ENCODE data around the gene ARID2.

ARID2 gene

DNA sequence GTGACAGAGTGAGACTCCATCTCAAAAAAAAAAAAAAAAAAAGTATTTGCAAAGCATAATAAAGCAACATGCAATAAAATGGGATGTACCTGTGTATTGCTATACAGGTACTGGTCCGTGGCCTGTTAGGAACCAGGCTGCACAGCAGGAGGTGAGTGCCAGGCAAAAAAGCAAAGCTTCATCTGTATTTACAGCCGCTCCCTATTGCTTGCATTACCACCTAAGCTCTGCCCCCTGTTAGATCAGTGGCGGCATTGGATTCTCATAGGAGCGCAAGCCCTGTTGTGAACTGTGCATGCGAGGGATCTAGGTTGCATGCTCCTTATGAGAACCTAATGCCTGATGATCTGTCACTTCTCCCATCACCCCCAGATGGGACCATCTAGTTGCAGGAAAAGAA lies 147.6 kb downstream of the ARID2 start:
- H3K9me3 ChIP-seq (ENCODE audit: control insufficient read depth, low read length), result no peaks in the 10 kb centered on the region
- peaks cover 33% of the 10 kb centered on the region for H3K36me3 ChIP-seq (ENCODE audit: control insufficient read depth, insufficient read depth, low read length, severe bottlenecking)
- no peak overlapping the region for H3K9ac ChIP-seq (ENCODE audit: low read length)
- H3K27me3 ChIP-seq (replicated peaks; ENCODE audit: control insufficient read depth, insufficient read depth, low read length), result no peaks in the 10 kb centered on the region
- no peaks in the 10 kb centered on the region for H3K4me1 ChIP-seq (ENCODE audit: control insufficient read depth, insufficient read depth, low read length)
- no peak overlapping the region for H3K4me3 ChIP-seq (ENCODE audit: low read length)
- DNase-seq (ENCODE audit: low read depth), result no peak

DNA sequence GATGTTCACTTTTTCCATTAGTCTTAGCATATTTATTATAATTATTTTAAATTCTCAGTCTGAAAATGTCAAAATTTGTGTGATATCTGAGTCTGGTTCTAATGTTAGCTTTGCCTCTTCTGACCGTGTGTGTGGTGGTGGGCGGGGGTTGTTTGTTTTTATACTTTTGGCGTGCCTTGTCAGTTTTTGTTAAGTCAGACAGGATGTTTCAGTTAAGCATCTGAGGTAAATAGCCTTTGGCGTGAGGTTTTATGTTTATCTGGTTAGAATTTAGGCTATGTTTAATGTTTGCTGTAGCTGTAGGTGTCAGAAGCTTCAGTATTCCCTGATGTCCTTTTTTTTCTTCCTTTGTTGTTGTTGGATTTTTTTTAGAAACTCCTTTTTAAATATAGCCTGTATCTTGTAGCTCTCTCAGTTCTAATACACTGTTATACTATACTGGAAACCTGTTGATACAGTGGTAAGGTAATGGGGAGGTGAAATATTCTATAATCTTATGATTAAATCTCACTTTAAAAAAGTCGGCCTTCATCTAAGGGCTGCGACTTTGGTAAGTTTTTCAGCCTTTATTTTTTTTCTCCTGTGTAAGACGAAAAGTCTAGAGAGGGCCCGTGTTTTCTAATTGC lies 149.2 kb downstream of the ARID2 start:
- peaks cover 33% of the 10 kb centered on the region for H3K36me3 ChIP-seq (ENCODE audit: control insufficient read depth, insufficient read depth, low read length, severe bottlenecking)
- peak; percentile 42 for DNase-seq (ENCODE audit: low read depth)
- no peaks in the 10 kb centered on the region for H3K9me3 ChIP-seq (ENCODE audit: control insufficient read depth, low read length)
- no peak overlapping the region for H3K9ac ChIP-seq (ENCODE audit: low read length)
- no peak overlapping the region for H3K4me3 ChIP-seq (ENCODE audit: low read length)
- H3K27me3 ChIP-seq (replicated peaks; ENCODE audit: control insufficient read depth, insufficient read depth, low read length), result no peaks in the 10 kb centered on the region
- no peaks in the 10 kb centered on the region for H3K4me1 ChIP-seq (ENCODE audit: control insufficient read depth, insufficient read depth, low read length)

DNA sequence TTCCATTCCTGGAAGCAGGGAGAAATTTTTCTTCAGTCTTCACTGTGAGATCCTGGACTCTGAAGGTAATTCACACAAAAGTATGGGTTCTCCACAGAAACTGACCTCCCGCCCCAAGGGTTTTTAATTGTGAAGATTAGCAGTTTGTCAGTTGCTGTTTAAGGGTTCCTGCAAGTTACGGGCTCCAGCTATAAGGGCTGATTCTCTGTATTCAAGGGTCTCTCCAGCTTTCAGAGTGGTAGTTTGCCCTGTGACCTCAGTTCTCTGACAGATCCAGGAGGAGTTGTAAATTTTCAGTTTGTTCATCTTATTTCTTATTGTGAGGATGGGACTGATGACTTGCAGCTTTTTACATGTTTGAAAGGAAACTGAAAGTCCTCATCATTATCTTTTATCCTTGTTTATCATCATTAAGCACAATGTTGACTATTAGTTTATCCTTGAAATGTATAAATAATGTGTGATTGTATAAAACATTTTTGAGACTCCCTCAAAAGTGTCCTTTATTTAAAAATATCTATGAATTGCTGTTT lies 149.9 kb downstream of the ARID2 start:
- Histone ChIP-seq H3K9me3 (ENCODE audit: control insufficient read depth, low read length) (no peaks in the 10 kb centered on the region), H3K36me3 (ENCODE audit: control insufficient read depth, insufficient read depth, low read length, severe bottlenecking) (peaks cover 27% of the 10 kb centered on the region)
- no peak for DNase-seq (ENCODE audit: low read depth)

DNA sequence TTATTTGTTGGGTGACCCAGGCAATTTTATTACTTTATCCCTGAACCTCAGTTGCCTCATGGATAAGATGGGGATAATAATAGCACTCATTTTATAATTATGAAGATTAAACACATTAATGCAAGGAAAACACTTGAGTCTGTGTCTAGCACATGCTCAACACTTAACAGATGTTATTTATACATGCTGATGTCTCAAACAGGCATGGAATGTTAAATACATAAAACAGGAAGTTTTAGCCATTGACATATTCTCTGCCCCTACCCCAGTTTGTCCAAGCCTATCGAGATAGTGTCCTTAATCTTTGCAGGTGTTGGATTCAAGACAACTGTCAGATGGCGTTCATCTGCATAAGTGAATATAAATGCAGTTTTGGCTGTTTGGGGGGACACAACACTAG lies 151.0 kb downstream of the ARID2 start:
- Histone ChIP-seq H3K36me3 (ENCODE audit: control insufficient read depth, insufficient read depth, low read length, severe bottlenecking) (peaks cover 20% of the 10 kb centered on the region), H3K4me1 (ENCODE audit: control insufficient read depth, insufficient read depth, low read length) (no peaks in the 10 kb centered on the region), H3K9me3 (ENCODE audit: control insufficient read depth, low read length) (no peaks in the 10 kb centered on the region), H3K9ac (ENCODE audit: low read length) (no peak overlapping the region), H3K27me3 (replicated peaks; ENCODE audit: control insufficient read depth, insufficient read depth, low read length) (no peaks in the 10 kb centered on the region), H3K4me3 (ENCODE audit: low read length) (no peak overlapping the region)
- no peak for DNase-seq (ENCODE audit: low read depth)

More for the DNA sequence above, 149.9 kb downstream of the ARID2 start:
- H3K4me1 ChIP-seq (ENCODE audit: control insufficient read depth, insufficient read depth, low read length), result no peaks in the 10 kb centered on the region
- no peak overlapping the region for H3K9ac ChIP-seq (ENCODE audit: low read length)
- no peaks in the 10 kb centered on the region for H3K27me3 ChIP-seq (replicated peaks; ENCODE audit: control insufficient read depth, insufficient read depth, low read length)
- no peak overlapping the region for H3K4me3 ChIP-seq (ENCODE audit: low read length)

DNA sequence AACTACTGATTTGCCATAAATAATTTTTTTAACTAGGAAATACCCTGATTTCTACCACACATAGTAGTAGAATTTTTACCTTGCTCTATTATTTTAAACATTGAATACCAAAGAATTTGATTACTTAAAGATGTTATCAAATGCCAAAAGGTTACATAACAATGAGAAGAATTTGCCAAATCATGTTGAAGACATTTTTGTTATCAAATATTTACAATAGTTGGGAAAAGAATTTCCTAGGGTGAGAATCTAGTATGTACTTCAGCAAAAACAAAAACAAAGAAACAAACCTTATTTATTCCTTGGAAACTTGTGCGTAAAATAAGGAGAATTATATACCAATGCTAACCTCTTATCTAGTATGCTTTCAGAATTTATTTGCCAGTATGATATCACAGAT lies 153.7 kb downstream of the ARID2 start:
- Histone ChIP-seq H3K4me3 (ENCODE audit: low read length) (no peak overlapping the region), H3K4me1 (ENCODE audit: control insufficient read depth, insufficient read depth, low read length) (no peaks in the 10 kb centered on the region), H3K36me3 (ENCODE audit: control insufficient read depth, insufficient read depth, low read length, severe bottlenecking) (peaks cover 28% of the 10 kb centered on the region)

DNA sequence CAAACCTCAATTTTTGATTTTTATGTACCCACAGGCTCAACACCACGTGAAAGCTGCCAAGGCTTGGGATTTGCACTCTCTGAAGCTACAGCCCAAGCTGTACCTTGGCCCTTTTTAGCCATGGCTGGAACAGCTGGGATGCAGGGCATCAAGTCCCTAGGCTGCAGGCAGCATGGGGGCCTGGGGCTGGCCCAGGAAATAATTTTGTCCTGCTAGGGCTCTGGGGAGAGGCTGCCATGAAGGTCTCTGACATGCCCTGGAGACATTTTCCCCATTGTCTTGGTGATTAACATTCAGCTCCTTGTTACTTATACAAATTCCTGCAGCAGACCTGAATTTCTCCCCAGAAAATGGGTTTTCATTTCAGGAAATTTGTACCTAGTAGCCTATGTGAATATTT lies 157.2 kb downstream of the ARID2 start:
- H3K9me3 ChIP-seq (ENCODE audit: control insufficient read depth, low read length), result no peaks in the 10 kb centered on the region
- no peaks in the 10 kb centered on the region for H3K27me3 ChIP-seq (replicated peaks; ENCODE audit: control insufficient read depth, insufficient read depth, low read length)
- no peak for DNase-seq (ENCODE audit: low read depth)
- H3K4me1 ChIP-seq (ENCODE audit: control insufficient read depth, insufficient read depth, low read length), result no peaks in the 10 kb centered on the region
- peaks cover 20% of the 10 kb centered on the region for H3K36me3 ChIP-seq (ENCODE audit: control insufficient read depth, insufficient read depth, low read length, severe bottlenecking)
- no peak overlapping the region for H3K9ac ChIP-seq (ENCODE audit: low read length)
- H3K4me3 ChIP-seq (ENCODE audit: low read length), result no peak overlapping the region

More for the DNA sequence above, 153.7 kb downstream of the ARID2 start:
- Histone ChIP-seq H3K9ac (ENCODE audit: low read length) (no peak overlapping the region), H3K27me3 (replicated peaks; ENCODE audit: control insufficient read depth, insufficient read depth, low read length) (no peaks in the 10 kb centered on the region), H3K9me3 (ENCODE audit: control insufficient read depth, low read length) (no peaks in the 10 kb centered on the region)
- DNase-seq (ENCODE audit: low read depth), result no peak

DNA sequence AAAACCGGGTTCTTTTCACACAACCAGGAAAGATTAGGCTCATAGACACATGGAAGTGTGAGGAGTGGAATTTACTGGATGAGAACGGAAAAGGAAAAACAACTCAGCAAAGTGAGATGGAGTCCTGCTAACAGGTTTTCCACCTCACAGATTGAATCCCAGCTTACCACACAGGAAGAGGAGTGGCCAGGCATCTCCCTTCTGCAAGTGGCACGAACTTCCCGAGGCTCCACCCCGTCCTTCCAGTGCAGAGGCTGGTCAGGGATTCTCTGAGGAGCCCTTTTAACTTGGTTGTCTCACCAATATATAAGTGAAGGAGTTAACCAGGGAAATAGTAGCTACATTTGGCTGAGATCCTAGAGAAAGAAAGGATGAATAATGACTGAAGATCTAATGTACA lies 158.0 kb downstream of the ARID2 start:
- Histone ChIP-seq H3K4me1 (ENCODE audit: control insufficient read depth, insufficient read depth, low read length) (no peaks in the 10 kb centered on the region), H3K4me3 (ENCODE audit: low read length) (no peak overlapping the region), H3K27me3 (replicated peaks; ENCODE audit: control insufficient read depth, insufficient read depth, low read length) (no peaks in the 10 kb centered on the region), H3K9me3 (ENCODE audit: control insufficient read depth, low read length) (no peaks in the 10 kb centered on the region), H3K9ac (ENCODE audit: low read length) (no peak overlapping the region), H3K36me3 (ENCODE audit: control insufficient read depth, insufficient read depth, low read length, severe bottlenecking) (peaks cover 20% of the 10 kb centered on the region)
- no peak for DNase-seq (ENCODE audit: low read depth)

DNA sequence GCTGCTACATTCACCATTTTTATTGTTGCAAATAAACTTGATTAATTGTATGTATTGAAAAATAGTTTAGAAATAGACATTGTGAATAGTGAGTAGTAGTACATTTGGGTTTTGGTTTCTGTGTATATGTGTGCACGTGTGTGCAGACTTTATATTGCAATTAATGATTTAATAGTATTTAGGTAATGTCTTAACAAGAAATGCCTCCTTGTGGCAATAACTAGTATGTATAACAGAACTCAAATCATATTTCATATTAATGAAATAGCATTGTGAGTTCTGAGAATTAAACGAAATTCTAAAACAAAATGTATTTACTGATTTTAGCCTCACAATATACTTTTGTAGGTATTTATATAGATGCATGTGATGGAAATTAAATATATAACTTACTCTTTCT lies 160.8 kb downstream of the ARID2 start:
- DNase-seq (ENCODE audit: low read depth), result no peak
- Histone ChIP-seq H3K9ac (ENCODE audit: low read length) (no peak overlapping the region), H3K4me1 (ENCODE audit: control insufficient read depth, insufficient read depth, low read length) (no peaks in the 10 kb centered on the region), H3K4me3 (ENCODE audit: low read length) (no peak overlapping the region), H3K36me3 (ENCODE audit: control insufficient read depth, insufficient read depth, low read length, severe bottlenecking) (peaks cover 43% of the 10 kb centered on the region), H3K9me3 (ENCODE audit: control insufficient read depth, low read length) (no peaks in the 10 kb centered on the region), H3K27me3 (replicated peaks; ENCODE audit: control insufficient read depth, insufficient read depth, low read length) (no peaks in the 10 kb centered on the region)

DNA sequence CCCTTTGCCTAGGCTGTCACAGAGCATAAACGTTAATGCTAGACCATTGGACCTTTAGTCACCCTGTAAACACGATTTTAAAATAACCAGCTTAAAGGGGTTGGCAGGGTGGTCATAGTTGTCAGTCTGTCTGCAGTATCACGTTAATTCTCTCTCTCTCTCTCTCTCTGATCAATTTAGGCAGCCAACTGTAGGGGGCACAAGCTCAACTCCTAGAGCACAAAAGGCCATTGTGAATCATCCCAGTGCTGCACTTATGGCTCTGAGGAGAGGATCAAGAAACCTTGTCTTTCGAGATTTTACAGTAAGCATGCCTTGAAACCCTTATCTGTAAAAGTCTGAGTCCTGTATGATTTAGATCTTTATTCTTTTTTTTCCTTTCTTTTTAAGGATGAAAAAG lies 163.7 kb downstream of the ARID2 start:
- Histone ChIP-seq H3K9ac (ENCODE audit: low read length) (no peak overlapping the region), H3K4me3 (ENCODE audit: low read length) (no peak overlapping the region), H3K9me3 (ENCODE audit: control insufficient read depth, low read length) (no peaks in the 10 kb centered on the region), H3K27me3 (replicated peaks; ENCODE audit: control insufficient read depth, insufficient read depth, low read length) (no peaks in the 10 kb centered on the region), H3K4me1 (ENCODE audit: control insufficient read depth, insufficient read depth, low read length) (no peaks in the 10 kb centered on the region), H3K36me3 (ENCODE audit: control insufficient read depth, insufficient read depth, low read length, severe bottlenecking) (peaks cover 41% of the 10 kb centered on the region)
- no peak for DNase-seq (ENCODE audit: low read depth)

DNA sequence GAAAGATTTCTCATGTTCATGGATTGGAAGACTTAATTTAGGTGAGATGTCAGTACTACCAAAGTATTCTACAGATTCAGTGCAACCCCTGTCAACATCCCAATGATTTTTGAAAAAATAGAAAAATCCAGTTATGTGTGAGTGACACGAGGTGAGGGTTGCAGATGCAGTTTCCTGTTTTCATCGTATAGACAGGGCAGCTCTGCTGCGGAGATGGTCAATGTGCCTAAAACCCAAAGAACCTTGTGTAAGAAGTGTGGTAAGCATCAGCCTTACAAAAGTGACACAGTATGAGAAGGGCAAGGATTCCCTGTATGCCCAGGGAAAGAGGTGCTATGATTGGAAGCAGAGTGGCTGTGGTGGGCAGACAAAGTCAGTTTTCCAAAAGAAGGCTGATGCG lies 166.5 kb downstream of the ARID2 start:
- H3K4me3 ChIP-seq (ENCODE audit: low read length), result no peak overlapping the region
- H3K27me3 ChIP-seq (replicated peaks; ENCODE audit: control insufficient read depth, insufficient read depth, low read length), result no peaks in the 10 kb centered on the region
- H3K9ac ChIP-seq (ENCODE audit: low read length), result no peak overlapping the region
- no peak for DNase-seq (ENCODE audit: low read depth)
- H3K36me3 ChIP-seq (ENCODE audit: control insufficient read depth, insufficient read depth, low read length, severe bottlenecking), result peaks cover 41% of the 10 kb centered on the region
- H3K9me3 ChIP-seq (ENCODE audit: control insufficient read depth, low read length), result no peaks in the 10 kb centered on the region
- H3K4me1 ChIP-seq (ENCODE audit: control insufficient read depth, insufficient read depth, low read length), result no peaks in the 10 kb centered on the region

DNA sequence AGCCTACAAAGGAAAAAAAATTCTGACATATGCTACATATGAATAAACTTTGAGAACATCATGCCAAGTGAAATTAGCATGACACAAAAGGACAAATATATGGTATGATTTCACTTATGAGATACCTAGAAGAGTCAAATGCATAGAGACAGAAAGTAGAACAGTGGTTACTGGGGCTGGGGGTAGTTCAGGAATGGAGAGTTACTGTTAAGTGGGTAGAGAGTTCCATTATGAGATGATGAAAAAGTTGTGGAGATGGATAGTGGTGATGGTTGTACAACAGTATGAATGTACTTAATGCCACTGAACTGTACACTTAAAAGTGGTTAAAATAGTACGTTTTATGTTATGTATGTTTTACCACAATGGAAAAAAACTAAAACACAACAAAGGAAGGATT lies 168.6 kb downstream of the ARID2 start:
- Histone ChIP-seq H3K36me3 (ENCODE audit: control insufficient read depth, insufficient read depth, low read length, severe bottlenecking) (peaks cover 29% of the 10 kb centered on the region), H3K4me3 (ENCODE audit: low read length) (no peak overlapping the region), H3K9me3 (ENCODE audit: control insufficient read depth, low read length) (no peaks in the 10 kb centered on the region), H3K4me1 (ENCODE audit: control insufficient read depth, insufficient read depth, low read length) (no peaks in the 10 kb centered on the region), H3K27me3 (replicated peaks; ENCODE audit: control insufficient read depth, insufficient read depth, low read length) (no peaks in the 10 kb centered on the region), H3K9ac (ENCODE audit: low read length) (no peak overlapping the region)
- DNase-seq (ENCODE audit: low read depth), result no peak

DNA sequence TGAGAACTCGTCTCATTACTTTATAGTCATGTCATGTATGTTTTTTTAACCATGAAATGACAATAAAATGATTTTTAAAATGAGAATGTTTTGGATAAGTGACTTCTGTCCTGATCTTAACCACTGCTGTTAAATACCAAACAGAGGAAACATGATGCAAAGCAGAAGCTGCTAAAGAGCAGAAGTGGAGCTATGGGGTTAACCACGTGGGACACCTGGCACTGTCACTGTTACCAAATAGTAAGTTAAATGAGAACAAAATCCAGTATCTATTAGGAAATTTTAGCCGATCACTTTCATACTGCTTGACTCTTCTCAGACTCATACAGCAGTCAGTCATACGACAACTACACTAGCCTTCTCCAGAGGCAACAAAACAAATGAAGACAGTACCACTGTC lies 178.4 kb downstream of the ARID2 start:
- no peak for DNase-seq (ENCODE audit: low read depth)

More for the DNA sequence above, 178.4 kb downstream of the ARID2 start:
- no peak overlapping the region for H3K4me3 ChIP-seq (ENCODE audit: low read length)
- no peaks in the 10 kb centered on the region for H3K4me1 ChIP-seq (ENCODE audit: control insufficient read depth, insufficient read depth, low read length)
- peaks cover 20% of the 10 kb centered on the region for H3K36me3 ChIP-seq (ENCODE audit: control insufficient read depth, insufficient read depth, low read length, severe bottlenecking)
- no peaks in the 10 kb centered on the region for H3K27me3 ChIP-seq (replicated peaks; ENCODE audit: control insufficient read depth, insufficient read depth, low read length)
- H3K9ac ChIP-seq (ENCODE audit: low read length), result no peak overlapping the region
- no peaks in the 10 kb centered on the region for H3K9me3 ChIP-seq (ENCODE audit: control insufficient read depth, low read length)

Measured in adipocyte (in vitro differentiated cells).